Gastrocnemius medialis (tissue), 4 donors: ENCODE measurements around the gene ZNF160. TPM values are rescaled to one million over a fixed set of nuclear protein-coding genes. Genes with fewer than 3 reads are reported as not detected.
"Not testable (repeated sequence)": the region's sequence is repeated elsewhere in the genome, so short reads cannot be mapped to it uniquely, and the experiment has no call there.

Source experiments
- ATAC-seq, 2 donors: fragments of 150-250 bp; one replicate each; pipeline ENCODE4 v1.9.1; 2016
- DNase-seq, 2 donors: peaks; one replicate each; pipeline ENCODE4 v3.0.0-alpha.2; 2019
- H3K27ac ChIP-seq, 4 donors: fragments of 200-600 bp; sonication (generic); 1 replicate in 1 of 4; 2 replicates in 3 of 4; pipeline ENCODE4 v1.5.1; 2016 to 2018; ENCODE audit warnings: mild to moderate bottlenecking in 2 of 4, moderate library complexity in 1 of 4
- H3K27me3 ChIP-seq, 3 donors: fragments of 200-600 bp; sonication (generic) in 2 of 3; 1 replicate in 1 of 3; 2 replicates in 2 of 3; pipeline versions ENCODE4 v1.5.1 to v1.6.0; 2016 to 2019; ENCODE audit warnings: mild to moderate bottlenecking in 1 of 3, moderate library complexity in 1 of 3
- H3K36me3 ChIP-seq, 2 donors: fragments of 200-600 bp; sonication (generic) in 1 of 2; one replicate each; pipeline ENCODE4 v1.5.1; 2017 to 2018
- H3K4me1 ChIP-seq, 2 donors: fragments of 200-600 bp; sonication (generic) in 1 of 2; one replicate each; pipeline ENCODE4 v1.5.1; 2016 to 2017; ENCODE audit warnings: mild to moderate bottlenecking in 2 of 2
- H3K4me3 ChIP-seq, 4 donors: fragments of 200-600 bp; sonication (generic) in 3 of 4; 1 replicate in 1 of 4; 2 replicates in 3 of 4; pipeline ENCODE4 v1.5.1; 2016 to 2019; ENCODE audit warnings: mild to moderate bottlenecking in 2 of 4
- H3K9me3 ChIP-seq, 3 donors: fragments of 200-600 bp; sonication (generic) in 2 of 3; 1 replicate in 1 of 3; 2 replicates in 2 of 3; pipeline ENCODE4 v1.5.1; 2016 to 2019
- CTCF ChIP-seq, 5 experiments: fragments of 450-650 bp in 3 of 5; fragments of 200-600 bp in 2 of 5; sonication (generic) in 2 of 5; IDR thresholded peaks in 4 of 5; conservative IDR thresholded peaks in 1 of 5; 1 replicate in 4 of 5; 2 replicates in 1 of 5; pipeline ENCODE4 v1.5.1; 2016 to 2019; ENCODE audit warnings: antibody characterized with exemption in 5 of 5, mild to moderate bottlenecking in 3 of 5, moderate library complexity in 3 of 5
- POLR2A ChIP-seq, 2 donors: fragments of 450-650 bp; IDR thresholded peaks; one replicate each; pipeline ENCODE4 v1.6.1; 2017; ENCODE audit warnings: antibody characterized with exemption in 2 of 2, mild to moderate bottlenecking in 2 of 2, moderate library complexity in 2 of 2
- in situ Hi-C, 4 donors: fragments of 200-750 bp; cut with MboI; loops; one replicate each; pipeline versions ENCODE4 v1.15.0 to v1.8.0; 2017; ENCODE audit warnings: low sequenced_read_pairs in 4 of 4
- intact Hi-C: fragments of 100-400 bp; cut with DNase I; formaldehyde crosslinking; loops from one replicate; pipeline ENCODE4 v1.15.1; 2023; ENCODE audit warnings: low total_unique reads
- total RNA-seq, 4 donors: library from RNA; depleted of rRNA; stranded (reverse); fragments of >200 nt; gene quantifications; one replicate each; pipeline versions ENCODE4 v1.1.0 to v1.2.3, GENCODE V29; 2016

The ZNF160 gene
- total RNA-seq, 4 donors from 2014 or later, result 8.3 to 20.7 (median 11.9) TPM

- TF ChIP-seq POLR2A (IDR thresholded peaks at IDR 0.05), result peak; percentile 41 to 61
- no peak for TF ChIP-seq CTCF (IDR thresholded peaks at IDR 0.05 in 4 of 5, conservative IDR thresholded peaks at IDR 0.05 in 1 of 5)
- peak; percentile 50 to 60 for DNase-seq
- in situ Hi-C loops, result no loop called here
- H3K4me3 ChIP-seq, result peak within 1 kb of the TSS; percentile 62 to 79 (median 72)
- peak; percentile 62 to 91 for ATAC-seq
- peak within 1 kb of the TSS; percentile 81 to 85 (median 83) for H3K27ac ChIP-seq
- intact Hi-C loops, result loop anchor here (2.0 kb wide), 2 partner anchors 26 to 30 kb away; partner anchors contain the start of genes ZNF160 and ZNF347
- H3K36me3 ChIP-seq, result no peaks in the 10 kb centered on the region
- peaks cover 10 to 15% of the 10 kb centered on the region in 2 donors for H3K4me1 ChIP-seq
- peaks cover 0 to 5% (median 0%) of the 10 kb centered on the region in 3 donors for H3K27me3 ChIP-seq
- H3K9me3 ChIP-seq, result no peaks in the 10 kb centered on the region
These were observed 29.1 kb upstream of the ZNF160 start, which contains the start of gene ZNF415 for GRCh38 chr19:53132141-53132991. TSS of gene ZNF415 (minus strand) at chr19:53132910. CDS start at chr19:53122676, 10,234 bp downstream.

GRCh38 chr19:53131727-53132126 lies 28.5 kb upstream of the ZNF160 start:
- ATAC-seq (no peak), DNase-seq (no peak)
- TF ChIP-seq POLR2A (IDR thresholded peaks at IDR 0.05) (no peak), CTCF (IDR thresholded peaks at IDR 0.05 in 4 of 5, conservative IDR thresholded peaks at IDR 0.05 in 1 of 5) (no peak)
- in situ Hi-C loops (no loop called here), intact Hi-C loops (loop anchor here (2.0 kb wide), 2 partner anchors 27 to 29 kb away; partner anchors contain the start of genes ZNF160 and ZNF347)
- peak overlapping the region; percentile 81 to 85 (median 83) for H3K27ac ChIP-seq
- peaks cover 0 to 5% (median 0%) of the 10 kb centered on the region in 3 donors for H3K27me3 ChIP-seq
- H3K36me3 ChIP-seq, result no peaks in the 10 kb centered on the region
- H3K4me1 ChIP-seq, result peaks cover 10 to 15% of the 10 kb centered on the region in 2 donors
- no peaks in the 10 kb centered on the region for H3K9me3 ChIP-seq
- H3K4me3 ChIP-seq, result peak overlapping the region; percentile 62 to 79 (median 72)

GRCh38 chr19:53131085-53131590 lies 27.9 kb upstream of the ZNF160 start:
- H3K9me3 ChIP-seq, result no peaks in the 10 kb centered on the region
- peaks cover 10 to 15% of the 10 kb centered on the region in 2 donors for H3K4me1 ChIP-seq
- TF ChIP-seq CTCF (IDR thresholded peaks at IDR 0.05 in 4 of 5, conservative IDR thresholded peaks at IDR 0.05 in 1 of 5), result no peak
- no peak for TF ChIP-seq POLR2A (IDR thresholded peaks at IDR 0.05)
- peak overlapping the region; percentile 55 to 85 (median 82) for H3K27ac ChIP-seq
- ATAC-seq (no peak), DNase-seq (no peak)
- H3K36me3 ChIP-seq, result no peaks in the 10 kb centered on the region
- in situ Hi-C loops (no loop called here), intact Hi-C loops (no loop called here)
- H3K4me3 ChIP-seq, result no peak overlapping the region
- H3K27me3 ChIP-seq, result peaks cover 0 to 5% (median 0%) of the 10 kb centered on the region in 3 donors

DNA sequence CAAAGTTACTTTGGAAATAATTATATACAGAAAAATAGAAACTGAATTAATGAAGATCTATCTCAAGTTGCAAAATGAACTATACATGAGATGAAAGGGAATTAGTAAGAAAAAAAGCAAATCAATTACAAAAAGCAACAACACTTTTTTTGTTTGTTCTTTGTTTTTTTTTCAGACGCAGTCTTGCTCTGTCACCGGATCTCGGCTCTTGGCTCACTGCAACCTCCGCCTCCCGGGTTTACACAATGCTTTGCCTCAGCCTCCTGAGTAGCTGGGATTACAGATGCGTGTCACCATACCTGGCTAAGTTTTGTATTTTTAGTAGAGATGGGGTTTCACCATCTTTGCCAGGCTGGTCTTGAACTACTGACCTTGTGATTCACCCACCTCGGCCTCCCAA lies 27.3 kb upstream of the ZNF160 start:
- in situ Hi-C loops, result no loop called here
- no peaks in the 10 kb centered on the region for H3K36me3 ChIP-seq
- peak overlapping the region; percentile 55 to 85 (median 82) for H3K27ac ChIP-seq
- H3K4me3 ChIP-seq, result no peak overlapping the region
- DNase-seq (peak; percentile 23 to 45), ATAC-seq (peak; percentile 57 to 72)
- intact Hi-C loops, result no loop called here
- H3K27me3 ChIP-seq, result peaks cover 0 to 5% (median 0%) of the 10 kb centered on the region in 3 donors
- no peaks in the 10 kb centered on the region for H3K9me3 ChIP-seq
- H3K4me1 ChIP-seq, result peaks cover 10 to 15% of the 10 kb centered on the region in 2 donors
- TF ChIP-seq CTCF (IDR thresholded peaks at IDR 0.05 in 4 of 5, conservative IDR thresholded peaks at IDR 0.05 in 1 of 5) (no peak), POLR2A (IDR thresholded peaks at IDR 0.05) (no peak)

GRCh38 chr19:53126733-53127526 lies 23.7 kb upstream of the ZNF160 start:
- intact Hi-C loops, ATAC-seq, H3K27ac ChIP-seq, H3K36me3 ChIP-seq, H3K9me3 ChIP-seq, DNase-seq, in situ Hi-C loops, H3K4me3 ChIP-seq, H3K27me3 ChIP-seq: not testable (repeated sequence)
- peaks cover 5 to 14% of the 10 kb centered on the region in 2 donors for H3K4me1 ChIP-seq
